Breast epithelium (tissue), 3 donors: ENCODE data around the gene CFAP141.

Source experiments
- POLR2A ChIP-seq: fragments of 450-650 bp; IDR thresholded peaks from one replicate; pipeline ENCODE4 v1.6.1; 2016; ENCODE audit warnings: antibody characterized with exemption, mild to moderate bottlenecking, moderate library complexity
- TF ChIP-seq, protein P1 (sequence below), 3 donors: fragments of 450-650 bp; IDR thresholded peaks; one replicate each; pipeline ENCODE4 v1.5.1; 2016 to 2017; ENCODE audit warnings: antibody characterized with exemption in 3 of 3, mild to moderate bottlenecking in 3 of 3, moderate library complexity in 3 of 3

DNA sequence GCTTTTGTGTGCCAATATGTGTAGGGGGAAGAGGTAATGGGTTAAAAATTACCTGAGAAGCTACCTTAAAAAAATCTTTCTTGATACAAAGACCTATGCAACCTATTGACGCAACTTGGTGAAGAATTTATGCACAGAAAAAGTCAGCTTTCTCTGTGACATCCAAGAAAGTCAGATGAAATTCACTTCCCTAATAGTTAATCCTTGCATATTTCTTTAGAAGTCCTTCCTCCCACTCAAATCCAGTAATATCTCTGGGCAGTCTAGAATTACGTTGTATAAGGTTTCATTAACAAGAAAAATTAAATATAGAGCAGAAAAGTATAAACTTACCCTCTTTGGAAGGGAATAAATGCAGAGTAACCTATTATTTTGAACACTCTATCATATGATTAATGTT is 17.5 kb upstream of the CFAP141 start:
- TF ChIP-seq, protein P1, sequence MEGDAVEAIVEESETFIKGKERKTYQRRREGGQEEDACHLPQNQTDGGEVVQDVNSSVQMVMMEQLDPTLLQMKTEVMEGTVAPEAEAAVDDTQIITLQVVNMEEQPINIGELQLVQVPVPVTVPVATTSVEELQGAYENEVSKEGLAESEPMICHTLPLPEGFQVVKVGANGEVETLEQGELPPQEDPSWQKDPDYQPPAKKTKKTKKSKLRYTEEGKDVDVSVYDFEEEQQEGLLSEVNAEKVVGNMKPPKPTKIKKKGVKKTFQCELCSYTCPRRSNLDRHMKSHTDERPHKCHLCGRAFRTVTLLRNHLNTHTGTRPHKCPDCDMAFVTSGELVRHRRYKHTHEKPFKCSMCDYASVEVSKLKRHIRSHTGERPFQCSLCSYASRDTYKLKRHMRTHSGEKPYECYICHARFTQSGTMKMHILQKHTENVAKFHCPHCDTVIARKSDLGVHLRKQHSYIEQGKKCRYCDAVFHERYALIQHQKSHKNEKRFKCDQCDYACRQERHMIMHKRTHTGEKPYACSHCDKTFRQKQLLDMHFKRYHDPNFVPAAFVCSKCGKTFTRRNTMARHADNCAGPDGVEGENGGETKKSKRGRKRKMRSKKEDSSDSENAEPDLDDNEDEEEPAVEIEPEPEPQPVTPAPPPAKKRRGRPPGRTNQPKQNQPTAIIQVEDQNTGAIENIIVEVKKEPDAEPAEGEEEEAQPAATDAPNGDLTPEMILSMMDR (IDR thresholded peaks at IDR 0.05), result no peak
- TF ChIP-seq POLR2A, result no peak
